ENCODE measurements around the gene TXNDC2.

- TF ChIP-seq, protein P1, sequence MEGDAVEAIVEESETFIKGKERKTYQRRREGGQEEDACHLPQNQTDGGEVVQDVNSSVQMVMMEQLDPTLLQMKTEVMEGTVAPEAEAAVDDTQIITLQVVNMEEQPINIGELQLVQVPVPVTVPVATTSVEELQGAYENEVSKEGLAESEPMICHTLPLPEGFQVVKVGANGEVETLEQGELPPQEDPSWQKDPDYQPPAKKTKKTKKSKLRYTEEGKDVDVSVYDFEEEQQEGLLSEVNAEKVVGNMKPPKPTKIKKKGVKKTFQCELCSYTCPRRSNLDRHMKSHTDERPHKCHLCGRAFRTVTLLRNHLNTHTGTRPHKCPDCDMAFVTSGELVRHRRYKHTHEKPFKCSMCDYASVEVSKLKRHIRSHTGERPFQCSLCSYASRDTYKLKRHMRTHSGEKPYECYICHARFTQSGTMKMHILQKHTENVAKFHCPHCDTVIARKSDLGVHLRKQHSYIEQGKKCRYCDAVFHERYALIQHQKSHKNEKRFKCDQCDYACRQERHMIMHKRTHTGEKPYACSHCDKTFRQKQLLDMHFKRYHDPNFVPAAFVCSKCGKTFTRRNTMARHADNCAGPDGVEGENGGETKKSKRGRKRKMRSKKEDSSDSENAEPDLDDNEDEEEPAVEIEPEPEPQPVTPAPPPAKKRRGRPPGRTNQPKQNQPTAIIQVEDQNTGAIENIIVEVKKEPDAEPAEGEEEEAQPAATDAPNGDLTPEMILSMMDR (conservative IDR thresholded peaks at IDR 0.05 in 1 of 2, IDR thresholded peaks at IDR 0.05 in 1 of 2; ENCODE audit: low read depth in 1 of 2, low read length in 2 of 2): no peak
- no peak for TF ChIP-seq EZH2 (IDR thresholded peaks at IDR 0.05; ENCODE audit: low read length, missing control alignments)
Observed at GRCh38 chr18:9884090-9884489, 1.7 kb upstream of the TXNDC2 start.
